Thoracic aorta (tissue), 2 donors: ENCODE measurements around the gene P2RY12. TPM values are rescaled to one million over a fixed set of nuclear protein-coding genes. Genes with fewer than 3 reads are reported as not detected.
"Not testable (repeated sequence)": the region's sequence is repeated elsewhere in the genome, so short reads cannot be mapped to it uniquely, and the experiment has no call there.

Experiments
- ATAC-seq: fragments of 150-250 bp; one replicate; pipeline ENCODE4 v1.8.0; 2017; ENCODE audit warnings: low read depth; ENCODE audit not compliant: insufficient number of reproducible peaks, low FRiP score
- DNase-seq: peaks from one replicate; pipeline ENCODE4 v3.0.0-alpha.2; 2020; ENCODE audit warnings: low spot score
- H3K27ac ChIP-seq, 2 donors: fragments of 200-600 bp; sonication (generic); 1 replicate in 1 of 2; 2 replicates in 1 of 2; pipeline ENCODE4 v1.5.1; 2016; ENCODE audit warnings: mild to moderate bottlenecking in 2 of 2, moderate library complexity in 2 of 2
- H3K27me3 ChIP-seq: fragments of 200-600 bp; sonication (generic); replicated peaks from 2 replicates; pipeline ENCODE4 v1.6.0; 2016; ENCODE audit warnings: mild to moderate bottlenecking; ENCODE audit not compliant: insufficient read depth
- H3K36me3 ChIP-seq: fragments of 200-600 bp; sonication (generic); one replicate; pipeline ENCODE4 v1.5.1; 2016
- H3K4me1 ChIP-seq, 2 donors: fragments of 200-600 bp; sonication (generic); 1 replicate in 1 of 2; 2 replicates in 1 of 2; pipeline versions ENCODE4 v1.5.1 to v1.6.0; 2016; ENCODE audit warnings: low read depth in 2 of 2, mild to moderate bottlenecking in 1 of 2; ENCODE audit not compliant: control insufficient read depth in 1 of 2
- H3K4me3 ChIP-seq: fragments of 200-600 bp; sonication (generic); 2 replicates; pipeline ENCODE4 v1.5.1; 2016; ENCODE audit warnings: mild to moderate bottlenecking
- H3K9me3 ChIP-seq: fragments of 200-600 bp; sonication (generic); 2 replicates; pipeline ENCODE4 v1.5.1; 2016
- CTCF ChIP-seq: fragments of 200-600 bp; sonication (generic); IDR thresholded peaks from one replicate; pipeline ENCODE4 v1.5.1; 2019; ENCODE audit warnings: antibody characterized with exemption
- total RNA-seq, 2 donors: library from RNA; depleted of rRNA; stranded (reverse); fragments of >200 nt; gene quantifications; one replicate each; pipeline versions ENCODE4 v1.1.0 to v1.2.3, GENCODE V29; 2016

Gene P2RY12
- total RNA-seq, 2 donors from 2014 or later = 2.2 to 10.7 TPM

- Histone ChIP-seq H3K27me3 (no peaks in the 10 kb centered on the region), H3K4me1 (no peaks in the 10 kb centered on the region), H3K27ac (no peak overlapping the region), H3K4me3 (no peak overlapping the region), H3K9me3 (no peaks in the 10 kb centered on the region), H3K36me3 (no peaks in the 10 kb centered on the region)
- ATAC-seq = no peak
- DNase-seq = no peak
- no peak for TF ChIP-seq CTCF
These were observed 10.1 kb upstream of the P2RY12 start for GRCh38 chr3:151394611-151395010.

GRCh38 chr3:151393941-151394340 lies 9.4 kb upstream of the P2RY12 start:
- Histone ChIP-seq H3K27ac (no peak overlapping the region), H3K4me3 (no peak overlapping the region), H3K36me3 (no peaks in the 10 kb centered on the region), H3K9me3 (no peaks in the 10 kb centered on the region), H3K27me3 (no peaks in the 10 kb centered on the region), H3K4me1 (no peaks in the 10 kb centered on the region)
- no peak for DNase-seq
- ATAC-seq = no peak
- TF ChIP-seq CTCF = no peak

- no peak for ATAC-seq
- no peak overlapping the region for H3K4me3 ChIP-seq
These were observed 8.7 kb upstream of the P2RY12 start for GRCh38 chr3:151393146-151393830.

GRCh38 chr3:151392191-151392590 lies 7.6 kb upstream of the P2RY12 start:
- not testable (repeated sequence) for H3K27me3 ChIP-seq, H3K36me3 ChIP-seq, H3K27ac ChIP-seq, H3K4me1 ChIP-seq, H3K4me3 ChIP-seq, DNase-seq, ATAC-seq, H3K9me3 ChIP-seq

More at GRCh38 chr3:151393146-151393830, 8.7 kb upstream of the P2RY12 start:
- no peak for TF ChIP-seq CTCF
- no peak for DNase-seq
- Histone ChIP-seq H3K4me1 (no peaks in the 10 kb centered on the region), H3K9me3 (no peaks in the 10 kb centered on the region), H3K27ac (no peak overlapping the region), H3K27me3 (no peaks in the 10 kb centered on the region), H3K36me3 (no peaks in the 10 kb centered on the region)

- no peak for ATAC-seq
- no peak for DNase-seq
- Histone ChIP-seq H3K4me1 (no peaks in the 10 kb centered on the region), H3K36me3 (no peaks in the 10 kb centered on the region), H3K9me3 (no peaks in the 10 kb centered on the region), H3K4me3 (no peak overlapping the region), H3K27me3 (no peaks in the 10 kb centered on the region), H3K27ac (no peak overlapping the region)
- TF ChIP-seq CTCF = no peak
These were observed 7.2 kb upstream of the P2RY12 start for GRCh38 chr3:151391720-151392119.

GRCh38 chr3:151387842-151388241 lies 3.3 kb upstream of the P2RY12 start:
- no peak overlapping the region for H3K4me3 ChIP-seq
- no peak overlapping the region for H3K27ac ChIP-seq
- no peaks in the 10 kb centered on the region for H3K9me3 ChIP-seq
- H3K27me3 ChIP-seq = no peaks in the 10 kb centered on the region
- ATAC-seq (no peak), DNase-seq (no peak)
- no peaks in the 10 kb centered on the region for H3K36me3 ChIP-seq
- no peak for TF ChIP-seq CTCF
- H3K4me1 ChIP-seq = no peaks in the 10 kb centered on the region
